ENCODE data around the gene RAF1. TPM values are rescaled to one million over a fixed set of nuclear protein-coding genes. Genes with fewer than 3 reads are reported as not detected.

The RAF1 gene
- total and polyA plus RNA-seq, 7 experiments from 2014 or later = 50.2 to 129 (median 114) TPM

DNA sequence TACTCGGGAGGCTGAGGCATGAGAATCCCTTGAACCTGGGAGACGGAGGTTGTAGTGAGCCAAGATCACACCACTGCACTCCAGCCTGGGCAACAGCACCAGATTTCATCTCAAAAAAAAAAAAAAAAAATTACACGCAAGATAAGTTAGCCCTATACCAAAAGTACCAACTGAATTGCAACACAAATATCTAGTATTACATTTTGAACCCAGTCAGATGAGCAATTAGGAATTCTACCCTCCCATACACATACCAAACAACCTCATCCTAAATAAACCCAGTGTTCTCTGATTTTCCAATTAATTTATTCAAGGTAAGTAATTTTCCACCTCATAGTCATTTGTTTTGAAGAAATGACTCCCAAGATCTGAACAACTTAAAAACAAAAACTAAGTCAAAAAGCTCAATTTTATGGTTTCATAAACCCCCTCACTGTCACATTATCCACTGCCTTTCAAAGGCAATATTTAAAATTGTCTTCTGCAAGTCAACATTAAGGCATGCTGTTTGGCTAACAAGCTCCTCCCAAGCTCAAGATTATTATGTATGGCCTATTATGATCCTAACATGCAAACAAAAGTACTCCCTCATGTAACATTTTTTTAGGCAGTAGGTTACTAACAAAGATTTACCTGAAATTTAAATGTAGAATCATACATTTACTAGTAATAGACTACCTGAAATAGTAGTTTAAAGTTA lies 4.5 kb downstream of the RAF1 start:
- H3K27ac ChIP-seq (ENCODE audit: low read depth, low read length) = no peak overlapping the region
- peak overlapping the region in 9 of 10 donors; percentile 4 to 91 (median 55) for H3K4me3 Mint-ChIP-seq
- H3K4me1 Mint-ChIP-seq = peaks cover 45 to 80% (median 66%) of the 10 kb centered on the region in 7 donors
- peaks cover 4 to 17% (median 9%) of the 10 kb centered on the region in 5 donors for H3K36me3 Mint-ChIP-seq
- H3K4me3 ChIP-seq (ENCODE audit: low read length) = no peak overlapping the region
- ChIA-PET POLR2A (interaction anchor here (0.6 kb wide), 1 partner anchor 93 kb away, joined by 7 read pairs; no protein-coding TSS in a partner anchor), CTCF (no interaction called here)
- intact Hi-C loops (cut with micrococcal nuclease) = loop anchor here (5.0 to 10.0 kb wide), 11 partner anchors 32 to 1995 kb away; partner anchors contain the start of genes CAND2 (in 1 of the 2), CCDC174 (in 1 of the 2), LSM3 (in 1 of the 2) and SLC6A6 (in 1 of the 2)
- ATAC-seq (no peak), DNase-seq (no peak)
- peaks cover 16 to 33% of the 10 kb centered on the region in 2 donors for H3K4me1 ChIP-seq (ENCODE audit: control insufficient read depth in 2 of 2, insufficient read depth in 2 of 2, low read length in 2 of 2)
- H3K27ac Mint-ChIP-seq = peak overlapping the region in 7 of 9 donors; percentile 3 to 79 (median 49)
- H3K9me3 Mint-ChIP-seq = no peaks in the 10 kb centered on the region
- H3K9me3 ChIP-seq (ENCODE audit: control insufficient read depth in 2 of 3, low read length in 3 of 3) = no peaks in the 10 kb centered on the region
- H3K27me3 ChIP-seq (ENCODE audit: control insufficient read depth in 2 of 2, insufficient read depth in 2 of 2, low read length in 2 of 2) = no peaks in the 10 kb centered on the region
- H3K27me3 Mint-ChIP-seq = no peaks in the 10 kb centered on the region
- H3K36me3 ChIP-seq (ENCODE audit: control insufficient read depth in 2 of 3, insufficient read depth in 3 of 3, low read length in 3 of 3) = peaks cover 0 to 9% (median 0%) of the 10 kb centered on the region in 3 experiments

DNA sequence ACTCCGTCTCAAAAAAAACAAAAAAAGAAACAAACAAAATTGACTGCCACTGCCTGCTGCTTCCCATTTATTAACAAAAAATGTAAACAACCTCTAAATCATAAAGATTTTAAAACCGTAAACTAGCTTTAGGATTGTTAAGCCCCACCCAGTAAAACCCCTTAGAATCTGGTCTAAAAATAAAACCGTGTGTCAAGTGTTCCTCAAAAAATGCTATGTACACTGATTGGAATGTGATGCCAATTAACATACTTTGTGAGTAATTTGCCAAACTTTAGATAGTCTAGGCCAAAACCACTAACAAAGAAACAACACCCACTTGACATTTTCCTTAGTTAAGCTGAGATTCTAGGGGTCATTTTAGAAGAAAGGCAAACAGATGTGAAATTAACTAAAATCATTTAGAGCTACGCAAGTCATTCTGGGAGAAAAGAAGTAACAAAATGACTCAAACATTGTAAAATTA lies 5.3 kb downstream of the RAF1 start:
- H3K27ac ChIP-seq (ENCODE audit: low read depth, low read length) = no peak overlapping the region
- intact Hi-C loops (cut with micrococcal nuclease) = no loop called here
- POLR2A ChIA-PET = interaction anchor here (0.6 kb wide), 1 partner anchor 48 kb away, joined by 3 read pairs; no protein-coding TSS in a partner anchor
- Mint-ChIP-seq H3K4me1 (peaks cover 44 to 80% (median 62%) of the 10 kb centered on the region in 7 donors), H3K27me3 (no peaks in the 10 kb centered on the region), H3K36me3 (peaks cover 0 to 17% (median 9%) of the 10 kb centered on the region in 5 donors), H3K9me3 (peaks cover 0 to 2% (median 0%) of the 10 kb centered on the region in 11 donors), H3K4me3 (peak overlapping the region in 7 of 10 donors; percentile 21 to 78 (median 51)), H3K27ac (peak overlapping the region in 1 of 9 donors; percentile 28)
- CTCF ChIA-PET = no interaction called here
- no peaks in the 10 kb centered on the region for H3K9me3 ChIP-seq (ENCODE audit: control insufficient read depth in 2 of 3, low read length in 3 of 3)
- ATAC-seq (no peak), DNase-seq (no peak)
- H3K4me3 ChIP-seq (ENCODE audit: low read length) = no peak overlapping the region
- H3K4me1 ChIP-seq (ENCODE audit: control insufficient read depth in 2 of 2, insufficient read depth in 2 of 2, low read length in 2 of 2) = peaks cover 16 to 37% of the 10 kb centered on the region in 2 donors
- no peaks in the 10 kb centered on the region for H3K27me3 ChIP-seq (ENCODE audit: control insufficient read depth in 2 of 2, insufficient read depth in 2 of 2, low read length in 2 of 2)
- H3K36me3 ChIP-seq (ENCODE audit: control insufficient read depth in 2 of 3, insufficient read depth in 3 of 3, low read length in 3 of 3) = peaks cover 0 to 5% (median 0%) of the 10 kb centered on the region in 3 experiments

DNA sequence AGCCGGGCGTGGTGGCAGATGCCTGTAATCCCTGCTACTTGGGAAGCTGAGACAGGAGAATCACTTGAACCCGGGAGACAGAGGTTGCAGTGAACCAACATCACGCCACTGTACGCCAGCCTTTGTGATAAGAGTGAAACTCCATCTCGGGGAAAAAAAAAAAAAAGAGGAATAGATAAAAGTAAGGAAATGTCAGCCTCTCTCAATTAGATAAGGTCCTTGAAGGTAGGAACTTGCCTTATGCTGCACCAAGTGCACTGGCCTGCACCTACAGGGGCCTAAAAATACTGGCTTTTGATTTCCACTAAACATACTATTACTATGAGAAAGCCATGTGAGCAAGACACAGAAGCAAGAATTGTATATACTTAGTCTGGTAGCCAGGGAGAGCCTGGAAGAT lies 7.1 kb downstream of the RAF1 start:
- no peak overlapping the region for H3K27ac ChIP-seq (ENCODE audit: low read depth, low read length)
- peaks cover 0 to 17% (median 6%) of the 10 kb centered on the region in 5 donors for H3K36me3 Mint-ChIP-seq
- peak overlapping the region in 6 of 10 donors; percentile 24 to 63 (median 34) for H3K4me3 Mint-ChIP-seq
- H3K27ac Mint-ChIP-seq = peak overlapping the region in 1 of 9 donors; percentile 55
- ATAC-seq (no peak), DNase-seq (no peak)
- H3K4me3 ChIP-seq (ENCODE audit: low read length) = no peak overlapping the region
- CTCF ChIA-PET = no interaction called here
- peaks cover 0 to 2% (median 0%) of the 10 kb centered on the region in 11 donors for H3K9me3 Mint-ChIP-seq
- no peaks in the 10 kb centered on the region for H3K27me3 ChIP-seq (ENCODE audit: control insufficient read depth in 2 of 2, insufficient read depth in 2 of 2, low read length in 2 of 2)
- no peaks in the 10 kb centered on the region for H3K27me3 Mint-ChIP-seq
- intact Hi-C loops (cut with micrococcal nuclease) = no loop called here
- H3K4me1 Mint-ChIP-seq = peaks cover 41 to 81% (median 66%) of the 10 kb centered on the region in 7 donors
- POLR2A ChIA-PET = no interaction called here
- no peaks in the 10 kb centered on the region for H3K9me3 ChIP-seq (ENCODE audit: control insufficient read depth in 2 of 3, low read length in 3 of 3)
- peaks cover 13 to 34% of the 10 kb centered on the region in 2 donors for H3K4me1 ChIP-seq (ENCODE audit: control insufficient read depth in 2 of 2, insufficient read depth in 2 of 2, low read length in 2 of 2)
- H3K36me3 ChIP-seq (ENCODE audit: control insufficient read depth in 2 of 3, insufficient read depth in 3 of 3, low read length in 3 of 3) = no peaks in the 10 kb centered on the region

DNA sequence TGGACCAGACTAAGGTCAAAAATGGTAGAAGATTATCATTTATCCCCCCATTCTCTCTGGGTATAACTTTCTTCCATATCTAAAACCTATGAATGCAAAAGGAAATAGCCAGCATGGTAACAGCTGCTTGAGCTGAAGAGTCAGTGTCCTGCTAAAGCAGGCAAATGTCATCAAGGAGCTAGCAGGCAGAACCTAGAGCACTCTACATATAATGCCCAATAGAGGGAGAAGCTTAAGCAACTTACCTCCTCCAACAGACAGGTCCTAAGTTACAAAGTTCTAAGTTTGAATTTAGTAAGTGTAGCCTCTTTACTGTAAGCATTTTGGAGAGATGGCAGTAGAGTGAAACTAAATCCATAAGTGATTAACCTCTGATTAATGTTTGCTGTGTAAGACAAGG lies 7.7 kb downstream of the RAF1 start:
- DNase-seq (no peak), ATAC-seq (no peak)
- Mint-ChIP-seq H3K36me3 (peaks cover 0 to 17% (median 6%) of the 10 kb centered on the region in 5 donors), H3K4me1 (peaks cover 39 to 80% (median 67%) of the 10 kb centered on the region in 7 donors), H3K27ac (peak overlapping the region in 1 of 9 donors; percentile 65), H3K27me3 (no peaks in the 10 kb centered on the region), H3K9me3 (peaks cover 0 to 2% (median 0%) of the 10 kb centered on the region in 11 donors), H3K4me3 (peak overlapping the region in 6 of 10 donors; percentile 19 to 63 (median 39))
- no peaks in the 10 kb centered on the region for H3K9me3 ChIP-seq (ENCODE audit: control insufficient read depth in 2 of 3, low read length in 3 of 3)
- H3K4me3 ChIP-seq (ENCODE audit: low read length) = no peak overlapping the region
- ChIA-PET POLR2A (no interaction called here), CTCF (no interaction called here)
- no peaks in the 10 kb centered on the region for H3K27me3 ChIP-seq (ENCODE audit: control insufficient read depth in 2 of 2, insufficient read depth in 2 of 2, low read length in 2 of 2)
- intact Hi-C loops (cut with micrococcal nuclease) = no loop called here
- no peaks in the 10 kb centered on the region for H3K36me3 ChIP-seq (ENCODE audit: control insufficient read depth in 2 of 3, insufficient read depth in 3 of 3, low read length in 3 of 3)
- H3K4me1 ChIP-seq (ENCODE audit: control insufficient read depth in 2 of 2, insufficient read depth in 2 of 2, low read length in 2 of 2) = peaks cover 9 to 29% of the 10 kb centered on the region in 2 donors
- no peak overlapping the region for H3K27ac ChIP-seq (ENCODE audit: low read depth, low read length)

DNA sequence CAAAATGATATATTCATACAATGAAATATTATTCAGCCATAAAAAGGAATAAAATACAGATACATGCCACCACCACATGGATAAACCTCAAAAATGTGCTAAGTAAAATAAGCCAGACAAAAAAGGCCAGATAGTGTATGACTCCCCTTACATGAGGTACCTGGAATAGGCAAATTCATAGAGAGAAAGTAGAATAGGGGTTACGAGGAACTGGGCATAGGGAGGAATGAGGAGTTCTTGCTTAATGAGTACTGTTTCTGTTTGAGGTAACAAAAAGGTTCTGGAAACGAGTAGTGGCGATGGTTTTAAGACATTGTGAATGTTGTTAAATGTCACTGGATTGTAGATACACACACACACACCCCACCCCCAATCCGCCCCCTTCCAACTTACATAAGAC lies 8.2 kb downstream of the RAF1 start:
- no peak overlapping the region for H3K4me3 ChIP-seq (ENCODE audit: low read length)
- Mint-ChIP-seq H3K27ac (peak overlapping the region in 1 of 9 donors; percentile 10), H3K4me1 (peaks cover 40 to 83% (median 72%) of the 10 kb centered on the region in 7 donors), H3K9me3 (peaks cover 0 to 2% (median 0%) of the 10 kb centered on the region in 11 donors), H3K4me3 (peak overlapping the region in 5 of 10 donors; percentile 5 to 50 (median 12)), H3K27me3 (no peaks in the 10 kb centered on the region), H3K36me3 (peaks cover 0 to 19% (median 6%) of the 10 kb centered on the region in 5 donors)
- no peaks in the 10 kb centered on the region for H3K27me3 ChIP-seq (ENCODE audit: control insufficient read depth in 2 of 2, insufficient read depth in 2 of 2, low read length in 2 of 2)
- DNase-seq = no peak
- ChIA-PET POLR2A (no interaction called here), CTCF (no interaction called here)
- no peaks in the 10 kb centered on the region for H3K36me3 ChIP-seq (ENCODE audit: control insufficient read depth in 2 of 3, insufficient read depth in 3 of 3, low read length in 3 of 3)
- intact Hi-C loops (cut with micrococcal nuclease) = no loop called here
- peaks cover 6 to 25% of the 10 kb centered on the region in 2 donors for H3K4me1 ChIP-seq (ENCODE audit: control insufficient read depth in 2 of 2, insufficient read depth in 2 of 2, low read length in 2 of 2)
- H3K27ac ChIP-seq (ENCODE audit: low read depth, low read length) = no peak overlapping the region
- H3K9me3 ChIP-seq (ENCODE audit: control insufficient read depth in 2 of 3, low read length in 3 of 3) = no peaks in the 10 kb centered on the region
- ATAC-seq = no peak

DNA sequence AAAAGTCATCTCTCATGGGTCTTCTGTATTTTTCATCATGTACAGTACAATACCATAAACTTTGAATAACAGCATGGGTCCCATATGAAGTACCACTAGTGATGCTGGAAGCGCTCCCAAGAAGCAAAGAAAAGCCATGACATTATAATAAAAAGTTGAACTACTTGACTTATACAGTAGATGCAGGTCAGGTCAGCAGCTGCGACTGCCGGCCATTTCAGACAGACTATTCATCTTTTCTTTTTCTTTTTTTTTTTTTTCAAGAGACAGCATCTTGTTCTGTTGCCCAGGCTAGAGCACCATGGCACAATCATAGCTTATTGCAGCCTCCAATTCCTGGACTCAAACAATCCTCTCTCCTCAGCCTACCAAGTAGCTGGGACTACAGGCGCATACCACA lies 10.2 kb downstream of the RAF1 start:
- H3K4me1 Mint-ChIP-seq = peaks cover 37 to 80% (median 67%) of the 10 kb centered on the region in 7 donors
- no peaks in the 10 kb centered on the region for H3K36me3 ChIP-seq (ENCODE audit: control insufficient read depth in 2 of 3, insufficient read depth in 3 of 3, low read length in 3 of 3)
- intact Hi-C loops (cut with micrococcal nuclease) = no loop called here
- H3K9me3 ChIP-seq (ENCODE audit: control insufficient read depth in 2 of 3, low read length in 3 of 3) = no peaks in the 10 kb centered on the region
- H3K36me3 Mint-ChIP-seq = peaks cover 0 to 20% (median 6%) of the 10 kb centered on the region in 5 donors
- no peak overlapping the region for H3K27ac ChIP-seq (ENCODE audit: low read depth, low read length)
- H3K4me3 ChIP-seq (ENCODE audit: low read length) = no peak overlapping the region
- no peaks in the 10 kb centered on the region for H3K27me3 ChIP-seq (ENCODE audit: control insufficient read depth in 2 of 2, insufficient read depth in 2 of 2, low read length in 2 of 2)
- ATAC-seq (no peak), DNase-seq (no peak)
- CTCF ChIA-PET = no interaction called here
- peaks cover 3 to 17% of the 10 kb centered on the region in 2 donors for H3K4me1 ChIP-seq (ENCODE audit: control insufficient read depth in 2 of 2, insufficient read depth in 2 of 2, low read length in 2 of 2)
- peak overlapping the region in 3 of 10 donors; percentile 8 to 40 (median 35) for H3K4me3 Mint-ChIP-seq
- peaks cover 0 to 2% (median 0%) of the 10 kb centered on the region in 11 donors for H3K9me3 Mint-ChIP-seq
- H3K27me3 Mint-ChIP-seq = no peaks in the 10 kb centered on the region
- H3K27ac Mint-ChIP-seq = peak overlapping the region in 3 of 9 donors; percentile 40 to 65 (median 57)
- POLR2A ChIA-PET = no interaction called here

Measured in naive thymus-derived CD4-positive, alpha-beta T cell (primary cell).